HAP-1 (cell line): ENCODE measurements around the gene CCDC68.
A peak's percentile ranks its signal among the peaks of the same experiment; 100 is the strongest.
"Not testable (repeated sequence)": the region's sequence is repeated elsewhere in the genome, so short reads cannot be mapped to it uniquely, and the experiment has no call there.

Experiments used
- DNase-seq, 2 experiments: peaks; one replicate each; pipeline ENCODE4 v3.0.0-alpha.2; 2016 to 2020; ENCODE audit warnings: low spot score in 2 of 2
- H3K27me3 ChIP-seq: fragments of 250-450 bp; sonication (Bioruptor Pico); 2 replicates; pipeline ENCODE4 v1.5.1; 2020; ENCODE audit warnings: low read depth, mild to moderate bottlenecking, moderate library complexity
- H3K36me3 ChIP-seq: fragments of 250-450 bp; sonication (Bioruptor Pico); replicated peaks from 2 replicates; pipeline ENCODE4 v1.5.1; 2020; ENCODE audit warnings: mild to moderate bottlenecking
- H3K4me1 ChIP-seq: fragments of 250-450 bp; sonication (Bioruptor Pico); 2 replicates; pipeline ENCODE4 v1.5.1; 2020; ENCODE audit warnings: mild to moderate bottlenecking
- H3K4me3 ChIP-seq: fragments of 250-450 bp; sonication (Bioruptor Pico); 2 replicates; pipeline ENCODE4 v1.5.1; 2020; ENCODE audit warnings: mild to moderate bottlenecking, moderate library complexity
- H3K9me3 ChIP-seq: fragments of 250-450 bp; sonication (Bioruptor Pico); 2 replicates; pipeline ENCODE4 v1.5.1; 2020; ENCODE audit warnings: mild to moderate bottlenecking, moderate library complexity
- in situ Hi-C: fragments of 300-500 bp; cut with MboI; formaldehyde crosslinking; loops from 3 replicates; pipeline ENCODE4 v1.14.3; 2020; ENCODE audit warnings: low sequenced_read_pairs, inconsistent platforms, mixed read lengths

The CCDC68 gene

DNA sequence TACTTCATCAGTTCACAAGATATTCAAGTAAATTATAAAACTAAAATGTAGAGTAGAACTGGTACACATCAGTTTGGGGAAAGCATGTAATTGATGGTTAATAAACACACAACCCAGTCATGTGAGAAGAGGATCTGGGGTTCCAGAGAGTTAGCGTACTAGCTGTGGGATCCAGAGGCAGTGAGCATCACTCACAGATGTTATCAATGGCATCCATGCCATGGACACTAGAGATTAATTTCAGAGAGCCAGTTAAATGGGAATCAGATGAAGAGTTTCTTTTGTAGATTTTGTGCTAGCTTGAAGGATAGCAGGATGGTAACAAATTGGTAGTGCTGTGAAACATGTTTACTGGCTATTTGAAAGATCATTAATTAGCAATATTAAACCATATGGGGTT, 21.8 kb upstream of the CCDC68 start:
- no peaks in the 10 kb centered on the region for H3K36me3 ChIP-seq
- no peaks in the 10 kb centered on the region for H3K9me3 ChIP-seq
- no peak for DNase-seq
- no peaks in the 10 kb centered on the region for H3K4me1 ChIP-seq
- H3K27me3 ChIP-seq, result no peaks in the 10 kb centered on the region
- H3K4me3 ChIP-seq, result no peak overlapping the region
- in situ Hi-C loops, result loop anchor here (5.0 to 25.0 kb wide), 2 partner anchors 299 to 544 kb away; no protein-coding TSS in a partner anchor

DNA sequence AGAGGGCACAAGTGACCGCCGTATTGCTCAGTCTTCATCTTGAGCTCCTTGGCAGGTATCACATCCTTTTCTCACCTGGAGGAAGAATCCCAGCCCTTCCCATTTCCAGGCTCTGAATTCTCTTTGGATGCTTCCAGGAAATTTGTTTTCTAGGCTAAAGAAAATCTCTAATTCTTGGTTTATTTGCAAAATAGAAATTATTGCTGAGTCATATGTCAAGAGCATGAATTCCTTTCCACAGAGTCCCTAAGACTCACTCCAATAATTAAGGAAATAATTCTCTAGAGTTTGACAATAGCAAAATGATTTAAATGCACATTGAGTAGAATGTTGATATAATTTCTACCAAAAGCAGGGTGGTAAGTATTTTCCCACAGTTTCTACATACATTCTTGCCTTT, 16.3 kb upstream of the CCDC68 start:
- Histone ChIP-seq H3K4me3 (no peak overlapping the region), H3K4me1 (no peaks in the 10 kb centered on the region), H3K9me3 (no peaks in the 10 kb centered on the region), H3K27me3 (no peaks in the 10 kb centered on the region), H3K36me3 (no peaks in the 10 kb centered on the region)
- in situ Hi-C loops, result loop anchor here (25.0 kb wide), 1 partner anchor 538 kb away; no protein-coding TSS in a partner anchor
- no peak for DNase-seq

DNA sequence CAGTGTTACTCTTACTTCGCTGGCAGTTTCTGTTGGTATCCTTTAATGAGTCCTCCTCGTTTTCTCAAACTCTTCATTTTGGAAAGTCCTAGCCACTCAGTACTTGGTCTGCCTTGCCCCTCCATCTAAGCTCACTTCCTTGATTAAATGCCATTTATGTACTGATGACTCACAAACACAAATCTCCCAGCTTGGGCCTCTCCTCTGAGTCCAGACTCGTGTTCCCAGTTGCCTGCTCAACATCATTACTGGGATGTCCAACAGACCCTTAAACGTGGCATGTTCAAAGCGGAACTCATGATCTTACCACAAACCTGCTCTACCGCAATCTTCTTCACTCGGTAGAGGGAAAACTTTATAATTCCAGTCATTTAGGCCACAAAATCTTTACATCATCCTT, 13.8 kb upstream of the CCDC68 start:
- DNase-seq, result no peak
- Histone ChIP-seq H3K4me3 (no peak overlapping the region), H3K36me3 (no peaks in the 10 kb centered on the region), H3K4me1 (no peaks in the 10 kb centered on the region), H3K27me3 (no peaks in the 10 kb centered on the region), H3K9me3 (no peaks in the 10 kb centered on the region)
- in situ Hi-C loops, result no loop called here

DNA sequence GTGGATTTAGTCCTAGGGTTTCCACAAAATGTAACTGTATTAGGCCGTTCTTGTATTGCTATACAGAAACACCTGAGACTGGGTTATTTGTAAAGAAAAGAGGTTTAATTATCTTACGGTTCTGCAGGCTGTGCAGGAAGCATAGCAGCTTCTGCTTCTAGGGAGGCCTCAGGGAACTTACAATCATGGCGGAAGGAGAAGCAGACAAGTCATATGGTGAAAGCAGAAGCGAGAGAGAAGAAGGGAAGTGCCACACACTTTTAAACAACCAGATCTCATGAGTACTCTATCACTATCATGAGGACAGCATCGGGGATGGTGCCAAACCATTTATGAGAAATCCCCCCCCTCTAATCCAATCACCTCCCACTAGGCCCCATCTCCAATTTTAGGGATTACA, 9.5 kb upstream of the CCDC68 start:
- H3K4me1 ChIP-seq, result no peaks in the 10 kb centered on the region
- in situ Hi-C loops, result no loop called here
- no peaks in the 10 kb centered on the region for H3K9me3 ChIP-seq
- H3K36me3 ChIP-seq, result no peaks in the 10 kb centered on the region
- DNase-seq, result no peak
- no peaks in the 10 kb centered on the region for H3K27me3 ChIP-seq
- no peak overlapping the region for H3K4me3 ChIP-seq

DNA sequence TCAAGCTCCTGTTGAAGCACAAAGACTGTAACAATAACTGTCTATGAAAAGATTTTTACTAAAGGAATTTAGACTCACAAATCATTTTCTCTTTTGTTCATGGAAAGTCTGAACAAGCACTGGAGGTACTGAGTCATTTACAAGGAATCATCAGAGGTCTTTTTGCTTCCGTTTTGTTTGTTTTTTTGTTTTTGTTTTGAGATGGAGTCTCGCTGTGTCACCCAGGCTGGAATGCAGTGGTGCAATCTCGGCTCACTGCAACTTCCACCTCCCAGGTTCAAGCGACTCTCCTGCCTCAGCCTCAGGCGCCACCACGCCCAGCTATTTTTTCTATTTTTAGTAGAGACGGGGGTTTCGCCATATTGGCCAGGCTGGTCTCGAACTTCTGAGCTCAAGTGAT, 9.0 kb upstream of the CCDC68 start:
- H3K4me1 ChIP-seq, H3K27me3 ChIP-seq, H3K9me3 ChIP-seq, DNase-seq, H3K4me3 ChIP-seq, in situ Hi-C loops, H3K36me3 ChIP-seq: not testable (repeated sequence)

DNA sequence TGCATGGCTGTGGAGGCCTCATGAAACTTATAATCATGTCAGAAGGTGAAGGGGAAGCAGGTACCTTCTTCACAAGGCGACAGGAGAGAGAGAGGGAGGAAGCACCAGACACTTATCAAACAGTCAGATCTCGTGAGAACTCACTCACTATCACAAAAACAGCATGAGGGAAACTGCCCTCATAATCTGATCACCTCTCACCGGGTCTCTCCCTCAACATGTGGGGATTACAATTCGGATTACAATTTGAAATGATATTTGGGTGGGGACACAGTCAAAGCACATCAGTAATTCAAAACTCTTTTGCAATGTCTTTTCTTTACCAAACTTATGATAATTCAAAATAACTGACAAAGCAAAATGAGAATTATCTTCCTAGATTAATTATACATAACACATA, 8.5 kb upstream of the CCDC68 start:
- Histone ChIP-seq H3K4me1 (no peaks in the 10 kb centered on the region), H3K4me3 (no peak overlapping the region), H3K36me3 (no peaks in the 10 kb centered on the region), H3K27me3 (no peaks in the 10 kb centered on the region), H3K9me3 (no peaks in the 10 kb centered on the region)
- in situ Hi-C loops, result no loop called here
- DNase-seq, result no peak

DNA sequence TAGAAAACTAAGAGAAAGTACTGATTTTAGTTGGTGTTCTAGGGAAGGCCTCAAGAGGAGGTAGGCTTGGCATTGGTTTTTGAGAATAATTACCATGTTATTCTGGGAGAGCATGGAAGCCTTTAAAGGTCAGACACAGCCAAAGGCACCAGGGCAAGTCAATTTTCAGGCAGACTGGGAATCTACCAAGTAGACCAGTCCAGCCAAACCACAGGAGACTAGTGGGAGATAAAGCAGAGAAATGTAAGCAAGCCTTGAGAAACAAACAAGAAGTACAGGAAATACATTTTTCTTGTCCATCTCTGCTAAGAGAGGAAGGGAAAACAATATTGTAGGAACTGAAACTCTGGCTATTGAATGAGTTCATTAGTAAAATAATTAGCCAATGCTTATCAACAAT, 5.5 kb upstream of the CCDC68 start:
- Histone ChIP-seq H3K4me1 (no peaks in the 10 kb centered on the region), H3K9me3 (no peaks in the 10 kb centered on the region), H3K4me3 (no peak overlapping the region), H3K36me3 (no peaks in the 10 kb centered on the region), H3K27me3 (no peaks in the 10 kb centered on the region)
- in situ Hi-C loops, result no loop called here
- DNase-seq, result no peak

DNA sequence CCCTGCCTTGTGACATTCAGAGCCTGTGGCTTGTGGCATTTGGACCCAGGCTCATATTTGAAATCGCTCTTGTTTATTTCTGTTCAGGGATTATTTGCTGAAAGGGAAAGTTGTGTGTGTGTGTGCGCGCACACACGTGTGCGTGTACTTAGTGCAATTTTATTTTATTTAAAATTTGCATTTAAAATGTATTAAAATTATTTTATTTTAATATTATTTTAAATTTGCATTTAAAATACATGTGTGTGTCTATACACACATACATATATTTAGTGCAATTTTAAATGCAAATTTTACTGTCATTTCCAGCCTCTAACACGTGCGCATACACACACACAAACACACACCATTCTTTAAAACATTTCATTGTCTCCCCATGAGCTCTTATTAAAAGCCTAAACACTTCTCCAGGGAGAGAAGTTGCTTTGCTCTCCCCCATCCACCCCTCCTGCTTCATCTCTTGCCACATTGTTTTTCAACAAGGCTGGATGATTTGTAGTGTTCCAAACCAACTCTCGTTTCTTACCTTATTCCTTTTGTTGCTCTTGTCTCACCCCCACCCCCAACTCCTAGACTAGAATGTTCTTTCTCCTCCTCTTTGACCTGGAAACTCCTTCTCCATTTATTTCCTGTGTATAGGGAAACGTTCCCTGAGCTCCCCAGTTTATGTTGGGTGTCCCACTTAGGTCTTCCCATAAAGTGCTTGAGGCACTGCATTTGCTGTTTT, 3.8 kb upstream of the CCDC68 start:
- H3K27me3 ChIP-seq, result no peaks in the 10 kb centered on the region
- H3K9me3 ChIP-seq, result no peaks in the 10 kb centered on the region
- no peak for DNase-seq
- no peak overlapping the region for H3K4me3 ChIP-seq
- H3K4me1 ChIP-seq, result peaks cover 3% of the 10 kb centered on the region; the same call in 1 of the 2 replicates
- in situ Hi-C loops, result no loop called here
- no peaks in the 10 kb centered on the region for H3K36me3 ChIP-seq

DNA sequence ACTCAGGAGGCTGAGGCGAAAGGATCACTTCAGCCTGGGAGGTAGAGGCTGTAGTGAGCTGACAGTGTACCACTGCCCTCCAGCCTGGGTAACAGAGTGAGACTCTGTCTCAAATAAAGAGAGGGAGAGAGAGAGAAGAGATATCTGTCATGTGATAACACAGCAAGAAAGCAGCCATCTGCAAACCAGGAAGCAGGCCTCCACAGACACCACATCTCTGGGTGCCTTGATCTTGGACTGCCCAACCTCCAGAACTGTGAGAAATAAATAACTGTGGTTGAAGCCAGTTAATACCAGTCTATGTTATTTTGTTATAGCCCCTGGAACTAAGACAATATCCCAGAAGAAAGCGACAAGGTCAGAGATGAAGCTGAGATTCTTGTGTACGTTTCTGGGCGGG, 2.6 kb upstream of the CCDC68 start:
- no peaks in the 10 kb centered on the region for H3K9me3 ChIP-seq
- peaks cover 8% of the 10 kb centered on the region; the same call in 1 of the 2 replicates for H3K4me1 ChIP-seq
- H3K36me3 ChIP-seq, result no peaks in the 10 kb centered on the region
- in situ Hi-C loops, result no loop called here
- no peak overlapping the region for H3K4me3 ChIP-seq
- DNase-seq, result no peak
- no peaks in the 10 kb centered on the region for H3K27me3 ChIP-seq

DNA sequence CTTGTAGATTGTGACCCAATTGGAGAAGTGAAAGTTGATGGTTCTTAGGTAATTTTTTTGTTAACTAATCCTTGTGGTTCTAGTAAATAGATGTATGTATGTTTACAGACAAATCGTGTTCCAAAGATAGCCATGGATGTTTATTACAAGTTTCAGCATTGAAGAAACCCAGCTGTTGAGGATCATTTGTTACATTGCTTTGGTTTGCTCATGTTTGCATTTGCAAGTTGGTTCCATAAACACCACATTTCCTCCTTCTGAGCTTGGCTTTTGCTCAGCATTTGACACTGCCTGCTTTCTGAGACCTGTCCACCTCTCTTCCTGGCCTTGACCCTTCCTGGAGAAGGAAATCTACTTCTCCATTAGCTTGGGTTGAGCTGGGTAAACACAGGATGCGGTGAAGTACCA, 1.8 kb upstream of the CCDC68 start:
- no peak for DNase-seq
- Histone ChIP-seq H3K9me3 (no peaks in the 10 kb centered on the region), H3K4me1 (peaks cover 8% of the 10 kb centered on the region; the same call in 1 of the 2 replicates), H3K36me3 (no peaks in the 10 kb centered on the region), H3K4me3 (no peak overlapping the region), H3K27me3 (no peaks in the 10 kb centered on the region)
- in situ Hi-C loops, result no loop called here

DNA sequence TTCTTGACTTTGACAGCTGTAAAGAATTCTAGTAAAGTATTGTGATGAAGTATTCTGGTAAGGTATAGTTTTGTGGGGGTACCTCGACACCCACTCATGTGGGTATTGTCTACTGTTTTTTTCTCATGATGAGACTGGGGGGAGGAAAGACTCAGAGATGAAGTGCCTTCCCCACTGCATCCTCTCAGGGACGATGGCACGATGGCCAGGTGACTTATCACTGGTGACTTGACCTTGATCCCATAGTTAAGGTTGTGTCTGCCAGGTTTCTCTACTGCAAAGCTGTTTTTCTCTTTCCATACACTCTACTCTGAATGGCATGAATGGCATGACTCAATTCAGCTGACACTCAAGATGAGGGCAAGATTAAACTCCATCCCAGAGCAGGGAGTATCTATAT, 936 bp upstream of the CCDC68 start:
- no peak for DNase-seq
- in situ Hi-C loops, result no loop called here
- Histone ChIP-seq H3K9me3 (no peaks in the 10 kb centered on the region), H3K4me1 (peaks cover 8% of the 10 kb centered on the region; the same call in 1 of the 2 replicates), H3K36me3 (no peaks in the 10 kb centered on the region), H3K4me3 (no peak overlapping the region), H3K27me3 (no peaks in the 10 kb centered on the region)

DNA sequence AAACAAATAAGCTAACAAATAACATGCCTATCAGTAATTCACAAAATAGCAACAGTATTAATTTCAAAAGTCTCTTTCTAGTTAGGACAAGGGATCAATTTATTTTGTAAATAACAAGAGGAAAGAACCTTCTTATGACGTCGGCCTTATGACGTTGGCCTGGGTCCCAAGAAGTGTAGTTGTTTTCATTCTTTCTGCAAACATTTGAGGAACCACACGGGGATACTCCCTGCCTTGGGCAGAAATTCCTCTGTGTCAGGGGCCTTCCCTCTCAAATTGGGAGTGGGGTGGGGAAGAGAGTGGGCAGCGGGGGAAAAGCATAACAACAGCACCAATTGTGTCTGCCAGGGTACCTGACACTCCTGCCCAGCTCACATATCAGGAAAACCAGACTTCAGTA, 1.3 kb downstream of the CCDC68 start:
- in situ Hi-C loops, result no loop called here
- H3K27me3 ChIP-seq, result no peaks in the 10 kb centered on the region

DNA sequence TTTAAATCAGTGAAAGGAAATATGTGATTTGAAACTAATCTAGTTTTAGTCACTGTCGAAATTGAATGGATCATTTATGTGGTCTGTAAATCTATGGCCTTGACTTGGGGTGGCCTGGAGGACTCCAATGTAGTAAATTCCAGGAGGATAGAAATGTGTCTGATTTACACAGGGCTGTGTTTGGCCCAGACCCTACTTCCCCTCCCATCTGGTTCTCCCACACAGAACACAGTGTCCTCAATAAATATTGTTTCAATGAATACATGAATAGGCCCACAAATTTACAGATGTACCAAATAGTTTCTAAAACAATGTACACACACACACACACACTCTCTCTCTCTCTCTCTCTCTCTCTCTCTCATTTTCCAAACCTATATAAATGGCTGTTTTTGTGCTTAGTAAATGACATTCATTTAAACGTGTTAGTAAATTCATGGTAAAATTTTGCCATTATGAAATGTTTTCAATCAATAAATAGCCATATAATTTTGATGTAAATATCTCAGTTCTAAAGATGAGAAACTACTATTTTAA, 1.9 kb downstream of the CCDC68 start:
- no peak for DNase-seq
- no peaks in the 10 kb centered on the region for H3K27me3 ChIP-seq
- in situ Hi-C loops, result no loop called here
- H3K4me3 ChIP-seq, result no peak overlapping the region
- H3K36me3 ChIP-seq, result no peaks in the 10 kb centered on the region
- H3K9me3 ChIP-seq, result no peaks in the 10 kb centered on the region
- H3K4me1 ChIP-seq, result peaks cover 8% of the 10 kb centered on the region; the same call in 1 of the 2 replicates

More for the DNA sequence above, 1.3 kb downstream of the CCDC68 start:
- Histone ChIP-seq H3K36me3 (no peaks in the 10 kb centered on the region), H3K4me1 (peaks cover 8% of the 10 kb centered on the region; the same call in 1 of the 2 replicates), H3K4me3 (peak overlapping the region; percentile 53; the same call in 1 of the 2 replicates), H3K9me3 (no peaks in the 10 kb centered on the region)
- DNase-seq, result peak in 1 of 2 experiments; percentile 12

DNA sequence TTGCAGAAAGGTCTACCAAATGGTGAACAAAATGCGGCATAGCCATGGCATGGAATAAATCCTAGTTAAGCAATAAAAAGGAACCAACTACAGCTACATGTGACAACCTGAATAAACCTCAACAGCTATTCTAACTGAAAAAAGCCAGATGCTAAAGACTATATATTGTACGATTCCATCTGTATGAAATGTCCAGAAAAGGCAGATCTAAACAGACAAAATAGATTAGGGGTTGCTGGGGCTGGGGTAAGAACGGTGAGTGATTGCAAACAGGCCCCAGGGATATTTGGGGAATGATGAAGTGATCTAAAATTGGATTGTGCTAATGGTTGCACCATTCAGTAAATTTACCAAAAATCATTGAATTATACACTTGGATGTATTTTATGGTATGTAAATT, 2.8 kb downstream of the CCDC68 start:
- no peaks in the 10 kb centered on the region for H3K27me3 ChIP-seq
- H3K9me3 ChIP-seq, result no peaks in the 10 kb centered on the region
- H3K4me1 ChIP-seq, result peaks cover 8% of the 10 kb centered on the region; the same call in 1 of the 2 replicates
- no peak overlapping the region for H3K4me3 ChIP-seq
- no peaks in the 10 kb centered on the region for H3K36me3 ChIP-seq
- no peak for DNase-seq
- in situ Hi-C loops, result no loop called here
